Amniotic epithelial cell (primary cell): ENCODE data around the gene SMYD1.

Experiments used
- DNase-seq: peaks from one replicate; pipeline ENCODE4 v3.0.0-alpha.2; 2010; ENCODE audit warnings: low read depth

SMYD1 gene

DNA sequence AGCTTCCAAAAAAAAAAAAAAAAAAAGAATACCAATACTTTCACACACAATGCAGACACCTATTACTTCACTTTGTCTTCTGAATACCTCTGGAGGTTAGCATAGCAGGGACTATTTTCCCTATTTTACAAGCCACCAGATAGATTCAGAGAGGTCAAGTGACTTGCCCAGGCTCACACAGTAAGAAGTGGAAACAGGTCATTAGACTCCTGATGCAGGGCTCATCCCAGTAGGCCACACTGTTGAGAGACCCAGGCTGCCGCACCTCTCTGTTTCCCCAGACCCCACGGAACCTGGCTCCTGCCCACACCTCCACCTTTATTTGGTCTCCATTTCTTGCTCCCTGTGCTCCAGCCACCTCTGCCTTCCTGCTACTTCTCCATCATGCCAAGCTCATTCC lies 19.4 kb downstream of the SMYD1 start:
- DNase-seq, result no peak

DNA sequence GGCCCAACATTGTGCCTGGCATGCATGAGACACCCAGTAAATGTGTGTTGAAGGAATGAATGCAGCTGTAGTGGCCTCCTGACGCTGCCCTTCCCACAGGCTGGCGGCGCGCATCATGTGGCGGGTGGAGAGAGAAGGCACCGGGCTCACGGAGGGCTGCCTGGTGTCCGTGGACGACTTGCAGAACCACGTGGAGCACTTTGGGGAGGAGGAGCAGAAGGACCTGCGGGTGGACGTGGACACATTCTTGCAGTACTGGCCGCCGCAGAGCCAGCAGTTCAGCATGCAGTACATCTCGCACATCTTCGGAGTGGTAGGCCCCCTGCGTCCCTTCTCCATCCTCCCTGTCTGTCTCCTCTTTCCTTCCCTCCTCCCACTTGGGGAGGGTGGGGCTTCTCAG lies 20.1 kb downstream of the SMYD1 start:
- DNase-seq, result no peak

DNA sequence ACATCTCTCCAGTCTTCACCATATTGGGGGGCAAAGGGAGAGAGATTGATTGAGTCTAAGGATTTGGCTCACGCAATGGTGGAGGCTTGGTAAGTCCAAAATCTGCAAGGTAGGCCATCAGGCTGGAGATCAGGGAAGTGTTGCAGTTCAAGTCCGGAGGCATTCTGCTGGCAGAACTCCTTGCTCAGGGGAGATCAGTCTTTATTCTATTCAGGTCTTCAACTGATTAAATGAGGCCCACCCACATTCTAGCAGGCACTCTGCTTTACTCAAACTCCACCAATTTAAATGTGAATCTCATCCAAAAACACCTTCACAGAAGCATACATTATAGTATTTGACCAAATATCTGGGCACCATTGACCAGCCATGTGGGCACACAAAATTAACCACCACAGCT lies 21.4 kb downstream of the SMYD1 start:
- no peak for DNase-seq

DNA sequence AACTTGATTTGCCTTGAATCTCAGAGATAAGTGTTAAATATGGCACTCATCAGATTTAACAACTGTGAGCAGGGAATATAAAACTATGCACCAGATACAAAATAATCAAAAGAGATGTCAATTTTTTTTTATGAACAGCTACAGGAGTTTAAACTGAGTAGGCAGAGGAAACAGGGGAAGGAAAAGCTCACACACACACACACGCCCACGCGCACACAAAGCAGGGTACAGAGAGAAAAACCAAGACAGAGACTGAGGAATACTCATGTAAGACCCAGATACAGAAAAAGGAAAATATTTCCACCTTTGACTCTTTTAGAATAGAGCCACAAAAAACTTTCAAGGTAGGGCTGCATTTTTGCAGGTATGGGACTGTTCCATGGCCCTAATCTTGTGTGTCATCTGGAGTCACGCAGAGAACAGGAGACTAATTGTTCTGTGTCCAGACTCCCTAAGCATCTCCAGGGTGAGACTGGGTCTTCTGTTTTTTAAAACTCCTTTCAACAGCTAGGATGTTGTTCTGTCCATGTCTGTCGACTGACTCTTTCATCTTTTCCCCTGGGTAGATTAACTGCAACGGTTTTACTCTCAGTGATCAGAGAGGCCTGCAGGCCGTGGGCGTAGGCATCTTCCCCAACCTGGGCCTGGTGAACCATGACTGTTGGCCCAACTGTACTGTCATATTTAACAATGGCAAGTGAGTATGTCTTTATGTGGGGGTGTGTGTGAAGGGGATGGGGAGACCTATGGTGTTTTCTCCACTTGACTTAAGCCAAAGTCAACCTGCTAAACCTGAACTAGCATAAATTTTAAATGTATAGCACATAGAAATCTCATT lies 23.0 kb downstream of the SMYD1 start:
- DNase-seq, result no peak

DNA sequence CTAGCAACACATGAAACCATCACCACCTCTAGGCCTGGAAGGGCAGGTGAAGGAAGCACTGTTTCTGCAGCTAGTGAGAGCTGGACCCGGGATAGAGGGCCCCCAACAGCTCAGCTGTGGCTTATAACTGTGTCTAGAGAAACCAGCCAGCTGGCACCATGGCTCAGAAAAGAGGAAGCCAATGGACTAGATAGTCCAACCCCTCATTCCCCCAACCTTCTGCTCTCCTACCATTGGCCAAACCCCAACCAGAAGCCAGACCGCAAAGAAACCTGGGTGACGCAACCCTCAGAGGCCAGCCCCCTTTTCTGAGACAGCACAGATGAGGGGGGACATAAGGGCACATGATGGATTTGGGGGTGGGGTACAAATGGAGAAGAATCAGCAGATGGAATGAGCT lies 24.3 kb downstream of the SMYD1 start:
- no peak for DNase-seq

DNA sequence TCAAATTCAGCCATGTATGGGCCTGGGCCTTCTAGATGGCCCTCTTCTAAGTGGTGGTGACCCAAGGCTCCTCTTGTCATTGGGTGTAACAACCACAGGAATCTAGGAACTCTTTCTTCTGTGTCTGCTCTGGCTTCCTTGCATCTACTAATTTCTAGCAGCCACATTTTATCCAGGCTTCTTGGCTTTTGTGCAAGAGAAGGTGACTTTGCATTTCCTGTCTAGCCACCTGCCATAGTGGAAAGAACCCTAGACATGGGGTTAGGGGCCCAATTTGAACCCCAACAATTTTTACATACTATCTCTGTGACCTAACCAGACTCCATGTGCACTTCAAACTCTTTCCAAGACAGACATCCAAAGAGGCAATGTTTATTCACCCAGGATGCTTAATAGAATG lies 25.1 kb downstream of the SMYD1 start:
- no peak for DNase-seq

DNA sequence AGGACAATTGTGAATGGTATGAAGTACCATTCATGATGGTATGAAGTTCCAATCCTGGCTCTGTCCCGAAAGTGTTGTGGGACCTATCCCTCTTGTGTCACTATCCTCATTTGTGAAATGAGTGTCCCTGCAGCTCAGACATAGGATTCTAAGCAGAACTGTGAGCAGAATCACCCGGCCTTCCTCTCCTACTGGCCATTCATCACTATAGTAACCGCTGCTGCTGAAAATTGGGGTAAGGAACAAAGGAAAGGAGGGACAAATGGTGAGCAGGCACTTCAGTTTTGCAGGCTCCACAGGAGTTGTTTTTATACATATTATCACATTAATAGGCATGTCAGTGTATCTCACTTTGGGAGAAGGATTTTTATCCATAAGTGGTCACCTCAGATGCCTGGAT lies 27.4 kb downstream of the SMYD1 start:
- no peak for DNase-seq

DNA sequence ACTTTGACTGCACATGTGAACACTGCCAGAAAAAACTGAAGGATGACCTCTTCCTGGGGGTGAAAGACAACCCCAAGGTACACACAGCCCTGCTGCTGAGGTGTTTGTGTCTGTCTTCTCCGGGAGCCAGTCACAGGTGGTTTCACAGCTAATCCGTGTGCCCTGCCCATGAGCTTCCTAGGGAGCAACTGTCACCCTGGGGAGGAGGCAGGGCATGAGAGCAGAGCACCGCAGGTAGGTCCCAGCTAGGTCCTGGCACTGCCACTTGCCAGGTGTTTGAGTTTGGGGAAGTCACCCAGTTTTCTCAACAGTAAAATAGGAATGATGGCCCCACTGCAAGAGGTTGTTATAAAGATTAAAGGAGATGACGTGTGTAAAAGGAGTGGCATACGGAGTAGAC lies 29.1 kb downstream of the SMYD1 start:
- DNase-seq, result no peak

GRCh38 chr2:88097192-88097591 lies 29.6 kb downstream of the SMYD1 start:
- DNase-seq, result no peak

- no peak for DNase-seq
These were observed 30.4 kb downstream of the SMYD1 start for GRCh38 chr2:88097891-88098557.

DNA sequence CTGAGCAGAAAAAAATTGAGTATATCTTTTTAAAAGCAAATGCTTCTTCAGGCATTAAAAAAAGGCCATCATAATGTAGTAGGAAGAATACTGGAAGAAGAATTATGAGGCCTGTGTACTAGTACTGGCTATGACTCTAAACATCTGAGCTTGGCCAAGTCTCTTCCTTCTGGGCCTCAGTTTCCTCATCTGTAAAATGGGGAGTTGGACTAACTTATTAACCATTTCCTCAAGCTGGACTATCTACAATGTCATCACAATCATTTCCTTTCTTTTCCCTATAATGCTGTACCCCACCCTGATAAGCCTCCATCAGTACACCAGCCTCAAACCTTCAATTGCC lies 30.9 kb downstream of the SMYD1 start:
- no peak for DNase-seq

DNA sequence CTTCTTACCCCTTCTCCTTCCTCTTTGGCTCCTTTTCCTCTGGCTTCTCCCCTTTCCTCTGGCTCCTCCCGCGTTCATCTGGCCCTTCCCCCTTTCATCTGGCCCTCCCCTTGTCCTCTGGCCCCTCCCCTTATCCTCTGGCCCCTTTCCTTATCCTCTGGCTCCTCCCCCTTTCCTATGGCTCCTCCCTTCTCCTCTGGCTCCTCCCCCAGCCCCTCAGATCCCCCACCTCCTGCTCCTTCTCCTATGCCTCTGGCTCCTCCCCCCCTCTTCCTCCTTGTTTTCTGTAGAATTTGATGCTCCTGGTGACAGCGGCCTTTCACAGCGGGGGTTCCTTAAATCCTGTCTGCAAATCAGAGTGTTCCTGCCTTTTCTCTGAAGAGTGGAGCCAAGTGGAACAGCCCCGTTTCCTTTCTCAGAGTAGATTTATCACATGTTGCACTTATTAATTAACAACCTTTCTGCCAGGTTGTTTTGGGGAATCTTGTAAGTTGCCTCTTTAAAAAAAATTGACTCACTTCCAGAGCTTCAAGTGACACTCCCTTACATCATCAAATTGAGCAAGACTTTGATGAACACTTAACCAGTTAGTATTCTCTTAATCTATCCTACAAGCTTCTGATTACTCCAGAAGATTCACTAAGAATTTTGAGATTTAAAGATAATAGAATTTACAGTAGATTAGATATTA lies 32.3 kb downstream of the SMYD1 start:
- peak; percentile 40 for DNase-seq

GRCh38 chr2:88100489-88100858 lies 32.8 kb downstream of the SMYD1 start:
- DNase-seq, result no peak

DNA sequence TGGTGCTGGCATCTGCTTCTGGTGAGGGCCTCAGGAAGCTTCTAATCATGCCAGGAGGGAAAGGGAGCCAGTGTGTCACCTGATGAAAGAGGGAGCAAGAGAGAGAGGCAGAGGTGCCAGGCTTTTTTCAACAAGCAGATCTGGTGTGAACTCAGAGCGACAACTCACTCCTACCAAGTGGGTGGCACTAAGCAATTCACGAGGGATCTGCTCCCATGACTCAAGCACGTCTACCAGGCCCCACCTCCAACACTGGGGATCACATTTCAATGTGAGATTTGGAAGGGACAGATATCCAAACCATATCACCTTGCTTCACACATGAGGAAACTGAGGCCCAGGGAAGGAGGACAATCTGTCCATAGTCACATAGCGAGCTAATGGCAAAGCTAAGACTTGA lies 41.2 kb downstream of the SMYD1 start:
- DNase-seq, result no peak

DNA sequence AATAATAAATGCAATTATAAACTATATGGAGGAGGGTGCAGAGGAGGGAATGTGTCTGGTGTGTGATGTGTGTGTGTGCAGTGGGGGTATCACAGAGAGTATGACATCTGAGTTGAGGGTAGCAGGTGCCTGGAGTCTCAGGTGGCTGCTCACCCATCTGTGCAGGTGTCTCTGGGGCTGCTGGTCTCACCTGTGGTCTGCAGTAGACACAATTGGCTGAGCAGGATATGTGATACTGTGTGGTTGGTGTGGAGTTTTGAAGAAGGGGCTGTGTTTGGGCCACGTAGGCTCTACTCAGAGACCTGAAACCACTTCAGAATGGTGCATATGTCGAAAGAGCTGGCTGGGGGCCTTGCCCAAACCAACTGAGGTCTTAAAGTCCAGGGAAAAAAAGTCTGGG lies 43.2 kb downstream of the SMYD1 start:
- DNase-seq, result no peak

DNA sequence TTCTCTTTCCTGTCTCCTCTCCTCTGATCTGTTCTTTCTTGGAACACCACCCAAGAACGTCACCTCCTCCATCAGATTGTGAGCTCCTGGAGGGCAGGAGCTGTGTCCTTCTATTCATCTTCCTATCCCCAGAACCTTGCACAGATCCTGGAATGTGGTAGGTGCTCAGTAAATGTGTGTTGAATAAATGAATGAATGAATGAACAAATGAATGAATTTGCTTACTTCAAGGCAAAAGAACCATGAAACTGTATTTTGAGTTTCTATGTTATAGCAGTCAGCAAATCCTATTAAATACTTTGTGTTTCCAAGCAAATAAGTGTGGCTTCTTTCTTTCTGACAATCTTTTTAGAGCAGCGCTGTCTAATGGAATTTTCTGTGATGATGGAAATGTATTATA lies 45.4 kb downstream of the SMYD1 start:
- no peak for DNase-seq

DNA sequence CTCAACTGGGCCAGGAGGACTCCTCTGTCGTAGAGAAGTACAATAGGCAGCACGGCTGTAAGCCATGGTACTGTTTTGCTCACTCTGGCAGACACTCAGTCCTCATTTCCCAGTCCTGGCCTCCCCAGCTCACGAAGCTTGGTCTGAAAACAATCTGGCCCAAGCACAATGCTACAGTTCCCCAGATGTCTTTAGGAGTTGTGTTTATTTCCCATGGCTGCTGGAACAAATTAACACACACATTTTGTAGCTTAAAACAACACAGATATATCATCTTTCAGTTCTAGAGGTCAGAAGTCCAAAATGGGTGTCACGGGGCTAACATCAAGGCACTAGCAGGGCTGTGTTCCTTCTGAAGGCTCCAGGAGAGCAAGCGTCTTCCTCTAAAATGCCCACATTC lies 47.3 kb downstream of the SMYD1 start:
- no peak for DNase-seq

DNA sequence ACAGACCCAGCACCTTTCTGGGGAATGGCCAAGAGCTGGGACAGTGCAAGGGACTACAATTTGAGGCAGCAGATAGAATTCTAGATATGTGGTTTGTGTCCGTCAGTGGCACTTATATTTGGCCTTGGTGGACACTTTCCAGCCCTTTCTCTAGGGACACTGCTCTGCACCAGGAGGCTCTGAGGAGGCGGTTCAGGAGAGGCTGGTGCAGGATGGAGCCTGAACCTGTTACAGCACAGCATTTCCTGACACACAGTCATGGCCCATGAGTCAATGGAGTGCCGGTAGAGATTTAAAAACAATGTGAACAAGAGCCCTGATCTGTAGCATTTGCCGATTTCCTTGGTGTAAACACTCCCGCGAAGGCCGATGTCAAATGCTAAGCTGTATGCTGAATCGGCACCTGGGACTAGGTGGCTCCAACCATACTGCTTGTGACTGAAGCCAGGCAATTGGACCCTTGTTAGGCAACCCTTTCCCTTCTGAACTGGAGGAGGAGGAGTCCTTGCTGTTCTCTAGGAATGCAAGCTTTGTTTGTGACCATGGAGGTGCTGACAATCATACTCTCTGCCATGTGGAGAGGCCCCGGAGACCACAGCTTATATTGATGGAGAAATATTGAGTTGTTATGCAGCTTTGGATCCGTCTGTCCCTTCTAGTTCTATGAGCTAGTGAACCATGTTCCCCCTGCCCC lies 48.3 kb downstream of the SMYD1 start:
- DNase-seq, result no peak

DNA sequence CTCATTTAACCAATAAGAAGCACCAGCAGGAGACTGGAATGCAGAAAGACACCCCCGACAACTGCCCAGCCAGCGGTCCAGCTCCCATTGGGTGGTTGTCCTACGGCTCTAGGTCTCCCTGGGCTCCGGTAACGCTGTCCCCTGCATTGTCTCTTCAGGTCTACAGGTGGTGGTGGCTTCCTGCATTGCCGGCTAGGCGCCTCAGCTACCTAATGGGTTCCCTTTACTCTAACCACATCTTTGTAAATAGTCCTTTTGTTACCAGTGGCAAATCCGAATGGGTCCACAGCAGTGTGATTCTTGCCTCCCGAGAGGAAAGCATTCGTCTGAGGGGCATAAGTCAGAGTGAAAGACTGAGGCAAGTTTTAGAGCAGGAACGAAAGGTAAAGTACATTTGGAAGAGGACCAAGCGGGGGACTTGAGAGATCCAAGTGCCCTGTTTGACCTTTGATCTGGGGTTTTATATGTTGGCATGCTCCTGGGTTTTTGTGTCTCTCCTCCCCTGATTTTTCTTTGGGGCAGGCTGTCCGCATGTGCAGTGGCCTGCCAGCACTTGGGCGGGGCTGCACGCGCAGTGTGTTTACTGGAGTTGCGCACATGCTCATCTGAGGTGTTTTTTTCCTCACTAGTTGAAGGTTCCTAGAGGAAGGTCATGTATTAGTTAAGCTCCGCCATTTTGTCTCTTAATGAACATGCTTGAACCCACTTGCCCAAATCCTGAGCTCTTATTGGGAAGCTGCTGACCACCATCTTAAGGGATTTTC lies 49.2 kb downstream of the SMYD1 start:
- no peak for DNase-seq

GRCh38 chr2:88117973-88118372 lies 50.3 kb downstream of the SMYD1 start:
- no peak for DNase-seq

DNA sequence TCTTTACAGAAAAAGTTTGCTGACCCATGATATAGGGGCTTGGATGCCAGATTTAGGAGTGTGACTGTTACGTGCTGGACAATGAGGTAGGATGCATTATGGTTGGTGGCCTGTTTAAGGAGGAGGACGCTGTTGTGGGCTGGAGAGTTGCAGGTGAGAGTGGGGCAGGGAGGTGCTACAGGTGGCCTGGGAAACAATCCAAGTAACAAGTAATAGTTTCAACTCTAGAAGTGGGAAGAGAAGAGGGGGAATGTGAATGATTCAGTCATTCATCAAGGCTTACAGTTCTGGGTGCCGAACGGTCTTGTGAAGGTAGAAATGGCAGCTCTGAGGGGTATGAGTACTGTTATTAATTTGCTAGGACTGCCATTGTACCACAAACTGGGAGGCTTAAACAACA lies 54.1 kb downstream of the SMYD1 start:
- no peak for DNase-seq
